Activated naive CD8-positive, alpha-beta T cell treated with anti-CD3 and anti-CD28 coated beads, Interleukin-2, amount 50 U/mL, for 24 hours (primary cell): ENCODE measurements around the gene GAS6.
"Not testable (repeated sequence)": the region's sequence is repeated elsewhere in the genome, so short reads cannot be mapped to it uniquely, and the experiment has no call there.

Experiments
- ATAC-seq: fragments of 150-1000 bp; cut with Tn5 transposase; one replicate; pipeline ENCODE4 v1.10.0; 2021
- DNase-seq: peaks from one replicate; pipeline ENCODE4 v3.0.0; 2021
- H3K27ac Mint-ChIP-seq: one replicate; pipeline ENCODE4 v1.8.0; 2021; ENCODE audit warnings: mild to moderate bottlenecking, mixed read lengths
- H3K27me3 Mint-ChIP-seq: one replicate; pipeline ENCODE4 v1.8.0; 2021; ENCODE audit warnings: mixed read lengths
- H3K36me3 Mint-ChIP-seq: one replicate; pipeline ENCODE4 v1.8.0; 2021; ENCODE audit warnings: low read depth, mixed read lengths
- H3K4me1 Mint-ChIP-seq: one replicate; pipeline ENCODE4 v1.8.0; 2021; ENCODE audit warnings: mixed read lengths
- H3K4me3 Mint-ChIP-seq: one replicate; pipeline ENCODE4 v1.8.0; 2021; ENCODE audit warnings: mild to moderate bottlenecking, moderate library complexity, mixed read lengths
- H3K9me3 Mint-ChIP-seq: one replicate; pipeline ENCODE4 v1.8.0; 2021; ENCODE audit warnings: mixed read lengths

GAS6 gene

DNA sequence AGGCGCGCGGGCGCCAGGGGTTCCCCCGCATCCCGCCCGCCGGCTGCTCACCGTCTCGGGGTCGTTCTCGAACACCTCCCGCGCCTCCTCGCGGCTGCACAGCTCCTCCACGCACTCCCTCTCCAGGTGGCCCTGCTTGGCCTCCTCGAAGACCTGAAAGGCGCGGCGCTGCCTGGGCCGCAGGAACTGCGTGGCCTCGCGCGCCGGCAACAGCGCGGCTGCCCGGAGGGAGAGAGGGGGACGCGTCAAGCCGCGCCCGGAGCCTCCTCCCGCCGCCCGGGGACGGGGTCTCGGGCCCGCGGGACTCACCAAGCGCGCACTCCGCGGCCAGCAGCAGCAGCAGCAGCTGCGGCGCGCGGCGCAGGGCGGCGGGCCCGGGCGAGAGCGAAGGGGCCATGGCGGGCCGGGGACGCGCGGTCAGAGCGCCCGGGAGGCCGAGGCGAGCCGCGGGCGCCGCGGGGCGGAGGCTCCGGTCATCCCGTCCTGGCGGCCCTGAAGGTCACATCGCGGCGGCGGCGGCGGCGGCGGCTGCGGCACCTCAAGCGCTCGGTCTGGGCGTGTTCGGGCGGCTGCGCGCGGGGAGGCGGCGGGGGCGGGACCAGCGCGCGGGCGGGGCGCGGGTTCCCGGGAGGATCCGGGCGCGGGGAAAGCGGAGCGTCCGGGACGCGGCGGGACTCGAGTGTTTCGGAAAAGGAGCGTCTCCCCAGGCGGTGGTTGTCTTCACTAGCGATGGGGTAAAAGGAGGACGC lies at the start of gene GAS6:
GAS6 (minus strand) TSS at position 553 of the 749 bp plus-strand sequence; CDS start at position 397, 156 bp downstream.
- Mint-ChIP-seq H3K4me1 (peaks cover 10% of the 10 kb centered on the region), H3K27ac (no peak within 1 kb of the TSS), H3K27me3 (peaks cover 50% of the 10 kb centered on the region), H3K4me3 (peak within 1 kb of the TSS; percentile 61), H3K36me3 (no peaks in the 10 kb centered on the region), H3K9me3 (peaks cover 8% of the 10 kb centered on the region)
- no peak for DNase-seq
- ATAC-seq: peak; percentile 42

DNA sequence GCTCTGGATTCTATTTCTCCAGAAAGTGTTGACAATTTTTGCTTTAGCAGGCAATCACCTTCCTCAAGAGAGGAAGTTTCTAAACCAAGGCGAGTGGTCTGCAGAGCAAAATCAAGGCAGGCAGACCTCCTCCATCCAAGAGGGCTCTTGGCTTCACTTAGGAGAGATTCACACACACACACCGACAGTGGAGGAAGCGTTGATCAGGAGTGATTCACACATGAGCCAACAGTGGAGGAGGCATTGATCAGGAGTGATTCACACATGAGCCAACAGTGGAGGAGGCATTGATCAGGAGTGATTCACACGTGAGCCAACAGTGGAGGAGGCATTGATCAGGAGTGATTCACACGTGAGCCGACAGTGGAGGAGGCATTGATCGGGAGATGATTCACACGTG lies 49.5 kb upstream of the GAS6 start:
- H3K36me3 Mint-ChIP-seq, H3K4me1 Mint-ChIP-seq, H3K4me3 Mint-ChIP-seq, ATAC-seq, DNase-seq, H3K9me3 Mint-ChIP-seq, H3K27ac Mint-ChIP-seq: not testable (repeated sequence)
- peaks cover 60% of the 10 kb centered on the region for H3K27me3 Mint-ChIP-seq

DNA sequence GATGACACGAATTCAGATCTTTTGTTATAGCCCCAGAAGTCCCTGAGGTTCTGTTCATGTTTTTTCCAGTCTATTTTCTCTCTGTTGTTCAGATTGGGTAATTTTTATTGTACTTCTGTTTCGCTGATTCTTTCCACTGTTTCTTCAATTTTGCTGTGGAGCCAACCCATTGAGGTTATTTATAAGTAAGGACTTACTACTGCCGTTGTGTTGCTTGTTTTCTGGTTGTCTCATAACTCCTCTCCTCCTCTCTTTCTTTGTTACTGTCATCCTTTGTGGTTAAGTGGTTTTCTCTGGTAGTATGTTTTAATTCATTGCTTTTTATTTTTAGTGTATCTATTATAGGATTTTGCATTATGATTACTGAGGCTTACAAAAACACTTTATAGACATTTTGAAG lies 48.7 kb upstream of the GAS6 start:
- ATAC-seq: no peak
- H3K4me3 Mint-ChIP-seq: no peak overlapping the region
- H3K27me3 Mint-ChIP-seq: peaks cover 62% of the 10 kb centered on the region
- no peak for DNase-seq
- H3K36me3 Mint-ChIP-seq: no peaks in the 10 kb centered on the region
- no peak overlapping the region for H3K27ac Mint-ChIP-seq
- peaks cover 8% of the 10 kb centered on the region for H3K9me3 Mint-ChIP-seq
- peaks cover 9% of the 10 kb centered on the region for H3K4me1 Mint-ChIP-seq

DNA sequence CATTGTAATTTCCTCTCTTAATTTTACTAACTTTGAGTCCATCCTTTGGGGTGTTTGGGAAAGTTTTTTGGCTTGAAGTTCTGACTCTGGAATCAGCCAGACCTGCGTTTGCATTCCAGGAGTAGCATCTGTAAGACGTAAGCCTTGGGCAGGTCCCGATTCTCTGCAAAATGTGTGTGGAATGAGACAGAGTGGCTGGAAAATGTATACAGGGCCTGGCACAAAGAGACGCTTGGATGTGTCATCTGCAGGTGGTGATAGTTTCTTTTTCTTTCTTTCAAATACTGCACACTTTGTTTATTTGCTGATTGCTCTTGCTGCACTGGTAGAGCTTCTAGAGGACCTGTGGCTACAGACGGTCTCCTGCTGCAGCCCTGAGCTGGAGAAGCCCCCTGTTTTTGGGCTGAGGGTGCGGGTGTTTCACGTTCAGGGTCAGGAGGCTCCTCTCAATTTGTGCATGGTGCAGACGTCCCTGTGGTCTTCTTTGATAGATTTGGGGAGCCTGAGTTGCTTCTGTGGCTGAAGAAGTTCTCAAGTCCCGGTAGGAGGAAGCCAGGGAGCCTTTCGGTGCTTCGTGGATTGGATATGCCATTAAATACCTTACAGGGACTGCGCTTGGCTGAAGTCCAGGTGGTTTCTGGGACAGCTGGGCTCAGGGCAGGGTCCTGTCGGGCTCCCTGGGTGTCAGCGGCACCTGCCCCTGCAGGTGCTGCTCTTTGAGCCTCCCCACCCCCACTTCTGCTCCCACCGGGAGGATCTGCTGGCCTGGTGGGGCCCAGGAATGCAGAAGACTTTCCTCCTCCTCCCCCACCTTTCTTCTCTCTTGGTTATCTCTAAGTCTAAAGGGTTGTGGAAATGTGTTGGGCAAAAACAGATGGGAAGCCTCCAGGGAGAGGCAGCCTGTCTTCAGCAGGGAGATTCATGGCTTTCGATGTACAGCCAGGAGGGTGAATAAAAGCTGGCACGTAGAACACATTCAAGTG lies 44.0 kb upstream of the GAS6 start:
- no peak overlapping the region for H3K27ac Mint-ChIP-seq

DNA sequence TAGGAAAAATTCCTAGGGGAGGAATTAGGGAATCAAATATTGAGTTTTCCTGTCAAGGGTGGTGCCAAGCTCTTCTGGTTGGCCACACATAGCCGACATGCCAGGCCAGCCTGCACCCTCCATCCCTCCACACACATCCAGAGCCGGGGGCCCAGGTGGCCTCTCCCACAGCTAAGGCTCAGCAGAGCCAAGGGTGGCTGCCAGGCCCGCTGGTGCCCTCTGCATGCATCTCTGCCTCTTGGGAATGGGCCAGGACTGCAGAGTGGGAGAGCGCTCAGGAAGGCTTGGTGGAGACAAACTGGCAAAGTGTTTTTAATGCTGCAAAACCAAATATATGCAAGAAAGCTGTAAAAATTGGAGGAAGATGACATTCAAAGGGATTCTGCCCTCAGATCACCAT lies 42.7 kb upstream of the GAS6 start:
- Mint-ChIP-seq H3K4me3 (no peak overlapping the region), H3K9me3 (no peaks in the 10 kb centered on the region), H3K36me3 (no peaks in the 10 kb centered on the region), H3K27ac (no peak overlapping the region), H3K27me3 (peaks cover 39% of the 10 kb centered on the region), H3K4me1 (peaks cover 8% of the 10 kb centered on the region)
- ATAC-seq (no peak), DNase-seq (no peak)

More for the DNA sequence above, 44.0 kb upstream of the GAS6 start:
- Mint-ChIP-seq H3K27me3 (peaks cover 47% of the 10 kb centered on the region), H3K9me3 (peaks cover 8% of the 10 kb centered on the region), H3K4me1 (peaks cover 8% of the 10 kb centered on the region), H3K36me3 (no peaks in the 10 kb centered on the region), H3K4me3 (no peak overlapping the region)
- ATAC-seq: no peak
- no peak for DNase-seq

DNA sequence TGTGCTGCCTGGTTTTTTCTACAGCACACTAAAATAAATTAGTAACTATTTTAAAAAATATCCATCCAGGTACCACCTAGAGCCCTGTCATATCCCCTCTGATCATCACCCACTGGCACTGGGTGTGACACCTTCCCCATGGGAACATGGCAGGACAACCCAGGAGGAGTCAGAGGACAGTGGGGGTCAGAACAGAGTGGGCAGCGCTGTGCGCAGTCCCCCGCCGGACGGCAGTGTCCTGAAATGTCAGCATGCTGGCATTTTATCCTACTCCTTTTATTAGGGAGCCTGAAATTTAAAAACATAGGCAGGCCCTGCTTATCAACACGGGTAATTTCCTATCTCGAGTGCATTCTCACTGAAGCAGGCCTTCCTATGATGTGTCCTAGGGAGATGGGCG lies 42.1 kb upstream of the GAS6 start:
- Mint-ChIP-seq H3K4me1 (peaks cover 8% of the 10 kb centered on the region), H3K4me3 (no peak overlapping the region), H3K36me3 (no peaks in the 10 kb centered on the region), H3K27ac (no peak overlapping the region), H3K27me3 (peaks cover 34% of the 10 kb centered on the region), H3K9me3 (no peaks in the 10 kb centered on the region)
- no peak for DNase-seq
- ATAC-seq: no peak

DNA sequence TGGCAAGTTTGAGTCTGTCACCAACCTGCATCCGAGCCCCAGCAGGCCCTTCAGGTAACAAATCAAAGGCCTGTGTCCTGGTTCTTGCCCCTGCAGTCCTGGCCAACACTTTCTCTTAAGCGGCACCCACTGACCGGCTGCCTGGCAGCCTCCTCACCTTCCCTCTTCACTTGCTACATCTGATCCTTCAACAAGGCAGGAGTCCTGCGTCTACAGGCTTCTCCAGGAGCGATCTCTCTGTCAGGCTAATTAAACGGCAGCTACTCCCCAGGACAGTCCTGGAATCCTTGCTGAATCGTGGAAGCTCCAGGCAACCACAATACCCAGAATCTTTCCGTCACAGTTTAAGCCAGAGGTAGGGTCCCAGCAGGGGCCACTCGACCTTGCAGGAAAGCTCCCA lies 41.1 kb upstream of the GAS6 start:
- Mint-ChIP-seq H3K36me3 (no peaks in the 10 kb centered on the region), H3K27me3 (peaks cover 26% of the 10 kb centered on the region), H3K9me3 (no peaks in the 10 kb centered on the region), H3K4me3 (no peak overlapping the region), H3K27ac (no peak overlapping the region), H3K4me1 (peaks cover 8% of the 10 kb centered on the region)
- DNase-seq (no peak), ATAC-seq (no peak)

DNA sequence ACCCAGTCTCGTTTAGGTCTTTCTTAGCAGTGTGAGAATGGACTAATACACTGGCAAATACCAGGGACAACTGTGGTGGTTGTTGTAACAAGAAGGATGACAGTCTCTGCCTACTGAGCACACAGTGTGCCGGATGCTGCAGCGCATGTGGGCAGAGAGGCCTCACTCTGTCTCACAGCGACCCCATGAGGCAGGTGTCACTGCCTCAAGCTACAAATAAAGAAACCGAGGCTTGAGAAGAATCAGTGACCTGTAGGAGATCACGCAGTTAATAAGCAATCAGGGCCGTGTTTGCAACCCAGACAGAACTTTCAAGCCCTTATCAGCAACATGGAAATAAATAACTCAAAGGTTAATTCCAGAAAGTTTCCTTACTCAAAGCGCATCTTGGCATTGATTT lies 40.5 kb upstream of the GAS6 start:
- ATAC-seq (peak; percentile 40), DNase-seq (peak; percentile 25)
- Mint-ChIP-seq H3K27ac (no peak overlapping the region), H3K27me3 (peaks cover 23% of the 10 kb centered on the region), H3K9me3 (no peaks in the 10 kb centered on the region), H3K4me3 (no peak overlapping the region), H3K4me1 (peaks cover 8% of the 10 kb centered on the region), H3K36me3 (no peaks in the 10 kb centered on the region)

DNA sequence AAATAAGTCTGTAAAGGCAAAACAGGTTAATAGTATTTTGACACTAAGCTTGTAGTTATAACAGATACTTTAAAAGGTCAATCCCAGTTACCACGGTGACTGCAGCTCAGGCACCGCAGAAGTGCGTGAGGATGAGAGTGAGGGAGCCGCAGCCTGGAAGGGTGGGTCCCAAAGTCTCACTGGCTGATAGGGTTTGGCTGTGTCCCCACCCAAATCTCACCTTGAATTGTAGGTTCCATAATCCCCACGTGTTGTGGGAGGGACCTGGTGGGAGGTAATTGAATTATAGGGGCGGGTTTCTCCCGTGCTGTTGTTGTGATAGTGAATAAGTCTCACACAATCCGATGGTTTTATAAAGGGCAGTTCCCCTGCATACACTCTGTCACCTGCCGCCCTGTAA lies 40.0 kb upstream of the GAS6 start:
- no peak for ATAC-seq
- H3K36me3 Mint-ChIP-seq: no peaks in the 10 kb centered on the region
- DNase-seq: no peak
- H3K27me3 Mint-ChIP-seq: peaks cover 18% of the 10 kb centered on the region
- no peaks in the 10 kb centered on the region for H3K9me3 Mint-ChIP-seq
- H3K4me1 Mint-ChIP-seq: peaks cover 5% of the 10 kb centered on the region
- H3K4me3 Mint-ChIP-seq: no peak overlapping the region
- no peak overlapping the region for H3K27ac Mint-ChIP-seq

DNA sequence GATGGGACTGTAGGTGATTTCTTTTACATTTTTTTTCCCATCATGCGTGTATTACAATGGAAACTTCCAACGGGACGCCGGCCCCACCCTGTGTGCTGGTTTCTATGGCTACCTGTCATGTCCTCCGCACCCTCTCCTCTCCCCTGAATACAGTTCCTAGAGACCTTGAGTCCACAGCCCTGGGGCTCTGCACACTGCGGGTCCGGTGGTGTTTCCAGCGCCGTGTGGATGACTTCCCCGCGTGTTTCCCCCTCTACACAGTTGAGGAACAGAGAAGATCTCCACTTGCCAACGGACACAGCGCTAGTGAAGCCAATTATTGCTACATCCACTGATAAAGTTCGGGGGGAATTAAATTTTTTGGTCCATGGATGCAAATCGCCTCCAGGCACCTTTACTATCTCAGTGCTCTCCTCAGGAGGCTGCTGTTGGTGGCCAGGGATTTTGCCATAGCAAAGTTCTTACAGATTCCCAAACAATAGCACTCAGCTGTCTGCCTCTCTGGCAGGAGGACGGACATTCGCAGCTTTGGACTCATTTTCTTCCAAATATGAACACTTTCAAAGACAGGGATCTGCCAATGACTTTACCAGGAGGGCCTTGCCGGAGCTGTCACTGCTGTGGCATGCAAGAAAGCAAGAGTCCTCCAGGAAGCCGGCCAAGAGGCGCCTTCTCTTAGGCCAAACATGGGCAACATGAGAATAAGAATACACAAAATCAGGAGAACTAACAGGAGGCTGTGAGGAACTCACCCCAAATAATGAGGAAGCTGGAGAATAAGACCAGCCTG lies 39.3 kb upstream of the GAS6 start:
- no peak overlapping the region for H3K27ac Mint-ChIP-seq
- H3K9me3 Mint-ChIP-seq: no peaks in the 10 kb centered on the region
- H3K27me3 Mint-ChIP-seq: peaks cover 10% of the 10 kb centered on the region
- H3K4me3 Mint-ChIP-seq: no peak overlapping the region
- DNase-seq: no peak
- peaks cover 2% of the 10 kb centered on the region for H3K4me1 Mint-ChIP-seq
- no peak for ATAC-seq
- H3K36me3 Mint-ChIP-seq: no peaks in the 10 kb centered on the region

DNA sequence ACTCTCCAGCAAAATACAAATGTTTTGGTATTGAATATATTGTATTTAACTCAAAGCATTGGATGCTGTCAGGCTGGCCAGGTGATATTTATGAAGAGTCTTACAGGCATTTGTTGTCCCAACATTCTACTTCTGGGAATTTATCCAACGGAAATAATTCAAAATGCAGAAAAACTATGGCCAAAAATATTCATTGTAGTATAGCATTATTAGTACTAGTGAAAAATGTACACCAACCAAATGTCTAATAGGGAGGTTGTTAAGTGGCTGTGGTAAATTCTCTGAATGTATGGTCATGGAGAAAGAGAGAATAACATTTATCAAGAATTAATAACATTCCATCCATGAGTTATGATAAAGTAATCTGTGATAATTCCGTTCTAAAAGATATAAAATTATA lies 38.6 kb upstream of the GAS6 start:
- no peaks in the 10 kb centered on the region for H3K36me3 Mint-ChIP-seq
- H3K27ac Mint-ChIP-seq: no peak overlapping the region
- H3K27me3 Mint-ChIP-seq: peaks cover 9% of the 10 kb centered on the region
- H3K4me3 Mint-ChIP-seq: no peak overlapping the region
- H3K9me3 Mint-ChIP-seq: no peaks in the 10 kb centered on the region
- no peaks in the 10 kb centered on the region for H3K4me1 Mint-ChIP-seq
- ATAC-seq: no peak
- DNase-seq: no peak

DNA sequence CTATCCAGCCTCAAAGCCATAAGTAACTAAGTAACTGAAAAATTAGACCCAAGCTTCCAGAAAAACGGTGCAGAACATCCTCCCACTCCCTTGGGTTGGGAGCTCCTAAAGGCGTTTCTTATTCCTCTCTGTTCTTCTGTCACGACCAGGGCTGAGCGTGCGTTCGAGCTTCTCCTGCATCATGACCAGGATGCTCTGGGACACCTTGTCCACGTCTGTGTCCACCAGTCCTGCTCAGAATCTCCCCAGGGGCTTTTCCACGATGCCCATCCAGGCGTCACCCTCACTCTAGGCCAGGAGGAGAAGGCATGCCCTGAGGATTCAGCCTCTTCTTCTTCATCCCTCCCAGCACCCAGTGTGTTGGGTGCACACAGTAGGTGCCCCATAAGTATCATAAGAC lies 37.8 kb upstream of the GAS6 start:
- ATAC-seq (no peak), DNase-seq (no peak)
- Mint-ChIP-seq H3K4me1 (no peaks in the 10 kb centered on the region), H3K27ac (no peak overlapping the region), H3K4me3 (no peak overlapping the region), H3K27me3 (peaks cover 9% of the 10 kb centered on the region), H3K9me3 (no peaks in the 10 kb centered on the region), H3K36me3 (no peaks in the 10 kb centered on the region)

DNA sequence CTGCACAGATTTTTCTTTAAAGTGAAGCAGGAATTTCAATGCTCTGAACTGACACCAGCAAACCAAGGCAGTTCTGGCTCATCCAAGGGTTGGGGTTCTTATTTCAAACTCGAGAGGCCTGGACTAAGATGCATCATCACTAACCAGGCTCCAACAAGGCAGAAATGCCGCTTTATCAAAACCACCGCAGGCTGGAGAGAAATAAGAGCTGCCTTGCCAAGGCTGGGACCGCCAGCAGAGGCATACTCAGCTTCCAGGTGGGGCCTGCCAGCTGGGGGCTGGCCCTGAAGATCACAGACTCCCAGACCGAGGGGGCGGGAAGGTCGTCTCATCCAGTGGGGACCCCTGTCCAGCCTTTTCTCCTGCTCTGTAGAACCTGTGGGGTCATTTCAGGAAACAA lies 37.4 kb upstream of the GAS6 start:
- Mint-ChIP-seq H3K4me3 (no peak overlapping the region), H3K27me3 (peaks cover 11% of the 10 kb centered on the region), H3K4me1 (no peaks in the 10 kb centered on the region), H3K36me3 (no peaks in the 10 kb centered on the region), H3K9me3 (no peaks in the 10 kb centered on the region), H3K27ac (no peak overlapping the region)
- ATAC-seq (no peak), DNase-seq (no peak)

DNA sequence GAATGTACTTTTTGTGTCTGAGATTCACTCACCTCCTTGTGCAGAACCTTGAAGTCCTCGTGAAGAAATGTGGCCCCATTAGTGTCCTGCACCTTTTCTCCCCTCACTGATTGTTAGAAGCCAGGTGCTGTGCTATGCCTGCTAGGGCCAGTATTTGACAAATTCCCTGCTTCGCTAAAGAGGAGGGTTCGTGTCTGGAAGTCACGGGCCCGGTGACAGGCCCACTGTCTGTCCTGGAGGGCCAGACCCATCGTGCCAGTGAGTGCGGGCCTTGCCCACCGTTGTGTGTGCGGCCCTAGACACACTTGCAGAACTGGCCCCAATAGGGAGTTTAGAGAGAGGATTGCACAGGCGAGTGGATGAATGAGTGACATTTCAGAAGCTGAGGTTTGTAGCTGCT lies 36.8 kb upstream of the GAS6 start:
- no peaks in the 10 kb centered on the region for H3K9me3 Mint-ChIP-seq
- no peak for ATAC-seq
- no peaks in the 10 kb centered on the region for H3K36me3 Mint-ChIP-seq
- peaks cover 14% of the 10 kb centered on the region for H3K27me3 Mint-ChIP-seq
- no peak overlapping the region for H3K27ac Mint-ChIP-seq
- H3K4me1 Mint-ChIP-seq: no peaks in the 10 kb centered on the region
- DNase-seq: no peak
- no peak overlapping the region for H3K4me3 Mint-ChIP-seq
